K562 (cell line): Measurements from ENCODE around the gene DMWD. TPM values are rescaled to one million over a fixed set of nuclear protein-coding genes. Genes with fewer than 3 reads are reported as not detected.

Experiments used
- C11orf30 ChIP-seq: fragments of 450-650 bp; IDR thresholded peaks from 2 replicates; pipeline ENCODE4 v1.6.1; 2016; ENCODE audit warnings: low read depth, mild to moderate bottlenecking
- ETV5 ChIP-seq: sonication (generic); formaldehyde crosslinking; IDR thresholded peaks from 2 replicates; pipeline ENCODE4 v1.4.0; 2020; ENCODE audit warnings: low read depth, mild to moderate bottlenecking, missing genetic modification reagents
- HOXB6 ChIP-seq: fragments of 250-450 bp; sonication (Bioruptor Pico); IDR thresholded peaks from 2 replicates; pipeline ENCODE4 v1.5.1; 2022; ENCODE audit warnings: mild to moderate bottlenecking, borderline replicate concordance
- JUND ChIP-seq, 2 experiments: IDR thresholded peaks; 2 replicates in 1 of 2; 3 replicates in 1 of 2; pipeline ENCODE4 v1.6.1; 2011; ENCODE audit warnings: borderline replicate concordance in 2 of 2, low read depth in 2 of 2, low read length in 2 of 2, improper control_type of control experiment in 1 of 2, missing biosample characterization in 1 of 2, missing genetic modification characterization in 1 of 2, missing genetic modification reagents in 1 of 2
- KHSRP ChIP-seq: fragments of 450-650 bp; IDR thresholded peaks from 2 replicates; pipeline ENCODE4 v1.6.1; 2017
- POLR2H ChIP-seq: IDR thresholded peaks from 2 replicates; pipeline ENCODE4 v1.6.1; 2016; ENCODE audit warnings: missing genetic modification characterization, low read depth, mild to moderate bottlenecking, control low read depth, missing compliant biosample characterization, moderate library complexity
- SAFB2 ChIP-seq: fragments of 200-400 bp; formaldehyde crosslinking; IDR thresholded peaks from 2 replicates; pipeline ENCODE4 v1.6.1; 2018; ENCODE audit warnings: borderline replicate concordance, low read length, low read depth, moderate library complexity; ENCODE audit not compliant: severe bottlenecking
- TEAD4 ChIP-seq, 2 experiments: sonication (generic) in 1 of 2; formaldehyde crosslinking in 1 of 2; IDR thresholded peaks; 2 replicates each; pipeline versions ENCODE4 v1.6.1 to v1.8.0; 2012 to 2022; ENCODE audit warnings: borderline replicate concordance in 1 of 2, inconsistent platforms in 1 of 2, low read length in 1 of 2, mild to moderate bottlenecking in 1 of 2, missing genetic modification reagents in 1 of 2
- ZBTB17 ChIP-seq: fragments of 450-650 bp; formaldehyde crosslinking; IDR thresholded peaks from 2 replicates; pipeline ENCODE4 v1.4.0; 2020; ENCODE audit warnings: mild to moderate bottlenecking
- ZKSCAN1 ChIP-seq: fragments of 150-350 bp; IDR thresholded peaks from 2 replicates; pipeline ENCODE4 v1.6.1; 2016; ENCODE audit warnings: low read depth, low read length
- ZNF584 ChIP-seq: fragments of 200-800 bp; sonication (Bioruptor generic); IDR thresholded peaks from 2 replicates; pipeline ENCODE4 v1.6.1; 2016; ENCODE audit warnings: low read depth, mild to moderate bottlenecking, missing genetic modification characterization, missing compliant biosample characterization
- ZNF764 ChIP-seq: fragments of 250-450 bp; sonication (Bioruptor Pico); IDR thresholded peaks from 2 replicates; pipeline ENCODE4 v1.4.0; 2020; ENCODE audit warnings: low read depth, mild to moderate bottlenecking, moderate library complexity
- polyA plus RNA-seq, 8 experiments: library from polyadenylated mRNA; depleted of rRNA in 4 of 8; stranded (reverse) in 5 of 8; unstranded in 3 of 8; fragments of >200 nt; fragmentation: Nextera tagmentation in 2 of 8; fragmentation: Illumina TruSeq in 1 of 8; extraction: Ambion mirVana in 2 of 8; extraction: Trizol in 1 of 8; gene quantifications; 2 replicates each; pipeline versions ENCODE4 v1.2.1 to v1.2.3, GENCODE V29; 2011 to 2014; ENCODE audit warnings: inconsistent platforms in 1 of 8, missing spikeins in 1 of 8
- total RNA-seq, 7 experiments: library from RNA; depleted of rRNA in 6 of 7; stranded (reverse); fragments of >200 nt in 6 of 7; fragmentation: Illumina TruSeq in 2 of 7; extraction: Trizol in 2 of 7; gene quantifications; 2 replicates each; pipeline versions ENCODE4 v1.2.1 to v1.2.3, GENCODE V29; 2011 to 2021; ENCODE audit warnings: low replicate concordance in 1 of 7
- TF ChIP-seq, protein P1 (sequence below): fragments of 450-650 bp; IDR thresholded peaks from 2 replicates; pipeline ENCODE4 v1.6.1; 2018; ENCODE audit not compliant: partially characterized antibody
- TF ChIP-seq, protein P2 (sequence below), 2 experiments: fragments of 150-350 bp in 1 of 2; IDR thresholded peaks; 2 replicates each; pipeline ENCODE4 v1.6.1; 2012 to 2016; ENCODE audit warnings: low read depth in 2 of 2, low read length in 2 of 2, mild to moderate bottlenecking in 1 of 2, moderate library complexity in 1 of 2
- TF ChIP-seq, protein P3 (sequence below): sonication (generic); formaldehyde crosslinking; IDR thresholded peaks from 2 replicates; pipeline ENCODE4 v1.5.0; 2020; ENCODE audit warnings: missing genetic modification reagents
- TF ChIP-seq, protein P4 (sequence below): fragments of 450-650 bp; formaldehyde crosslinking; IDR thresholded peaks from 2 replicates; pipeline ENCODE4 v1.4.0; 2020; ENCODE audit warnings: mild to moderate bottlenecking, moderate library complexity

The DMWD gene
- total and polyA plus RNA-seq, 9 of the 15 experiments (the other 6 are each of a cell fraction or from before 2014, with no cell fraction given): 4.7 to 54.6 (median 19.0) TPM

DNA sequence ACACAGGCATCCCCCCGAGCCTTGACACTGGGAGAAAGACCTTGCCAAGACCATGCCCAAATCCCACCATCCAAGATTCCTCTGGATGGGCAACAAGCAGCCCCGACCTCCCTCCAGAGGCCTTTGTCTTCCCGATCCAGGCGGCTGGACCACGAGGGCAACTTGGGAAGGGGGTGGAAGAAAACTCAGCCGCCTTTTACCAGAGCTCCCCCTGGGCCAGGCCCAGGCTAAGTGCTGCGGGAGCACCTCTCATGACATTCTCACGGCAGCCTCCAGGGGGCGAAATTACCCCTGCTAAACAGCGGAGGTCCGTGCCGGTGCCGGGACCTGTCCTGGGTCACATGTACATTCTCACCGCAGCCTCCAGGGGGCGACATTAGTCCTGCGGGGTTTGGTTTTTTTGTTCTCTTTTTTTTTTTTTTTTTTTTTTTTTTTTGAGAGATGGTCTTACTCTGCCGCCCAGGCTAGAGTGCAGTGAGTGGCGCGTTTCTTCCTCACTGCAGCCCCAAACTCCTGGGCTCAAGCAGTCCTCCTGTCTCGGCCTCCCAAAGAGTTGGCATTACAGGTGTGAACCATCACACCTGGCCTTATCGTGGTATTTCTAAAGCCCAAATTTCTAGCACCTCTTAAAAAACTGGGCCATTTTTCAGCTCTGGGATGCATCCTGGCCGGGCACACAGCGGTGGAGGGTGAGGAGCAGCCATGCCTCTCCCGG is 24.5 kb upstream of the DMWD start (continued):
- TF ChIP-seq ETV5 (CRISPR knock-in tag) (0 out of 2 replicates have a peak, but pooled peaks have one; percentile 34), SAFB2 (no peak), HOXB6 (CRISPR knock-in tag) (no peak), ZBTB17 (no peak), ZKSCAN1 (0 out of 2 replicates have a peak, but pooled peaks have one; percentile 36), ZNF764 (CRISPR knock-in tag) (no peak), KHSRP (no peak), ZNF584 (no peak), POLR2H (no peak), JUND (IDR thresholded peaks at IDR 0.05; ENCODE audit: borderline replicate concordance, low read depth, low read length) (peak; percentile 68; the same call in 1 of the 2 replicates), JUND (tag; IDR thresholded peaks at IDR 0.05; ENCODE audit: borderline replicate concordance, low read depth, low read length) (peak; percentile 48; the same call in 1 of the 3 replicates), C11orf30 (no peak), TEAD4 (IDR thresholded peaks at IDR 0.05; ENCODE audit: low read length) (peak; percentile 65), TEAD4 (CRISPR knock-in tag; IDR thresholded peaks at IDR 0.05; ENCODE audit: borderline replicate concordance) (no peak)
- TF ChIP-seq, protein P1, sequence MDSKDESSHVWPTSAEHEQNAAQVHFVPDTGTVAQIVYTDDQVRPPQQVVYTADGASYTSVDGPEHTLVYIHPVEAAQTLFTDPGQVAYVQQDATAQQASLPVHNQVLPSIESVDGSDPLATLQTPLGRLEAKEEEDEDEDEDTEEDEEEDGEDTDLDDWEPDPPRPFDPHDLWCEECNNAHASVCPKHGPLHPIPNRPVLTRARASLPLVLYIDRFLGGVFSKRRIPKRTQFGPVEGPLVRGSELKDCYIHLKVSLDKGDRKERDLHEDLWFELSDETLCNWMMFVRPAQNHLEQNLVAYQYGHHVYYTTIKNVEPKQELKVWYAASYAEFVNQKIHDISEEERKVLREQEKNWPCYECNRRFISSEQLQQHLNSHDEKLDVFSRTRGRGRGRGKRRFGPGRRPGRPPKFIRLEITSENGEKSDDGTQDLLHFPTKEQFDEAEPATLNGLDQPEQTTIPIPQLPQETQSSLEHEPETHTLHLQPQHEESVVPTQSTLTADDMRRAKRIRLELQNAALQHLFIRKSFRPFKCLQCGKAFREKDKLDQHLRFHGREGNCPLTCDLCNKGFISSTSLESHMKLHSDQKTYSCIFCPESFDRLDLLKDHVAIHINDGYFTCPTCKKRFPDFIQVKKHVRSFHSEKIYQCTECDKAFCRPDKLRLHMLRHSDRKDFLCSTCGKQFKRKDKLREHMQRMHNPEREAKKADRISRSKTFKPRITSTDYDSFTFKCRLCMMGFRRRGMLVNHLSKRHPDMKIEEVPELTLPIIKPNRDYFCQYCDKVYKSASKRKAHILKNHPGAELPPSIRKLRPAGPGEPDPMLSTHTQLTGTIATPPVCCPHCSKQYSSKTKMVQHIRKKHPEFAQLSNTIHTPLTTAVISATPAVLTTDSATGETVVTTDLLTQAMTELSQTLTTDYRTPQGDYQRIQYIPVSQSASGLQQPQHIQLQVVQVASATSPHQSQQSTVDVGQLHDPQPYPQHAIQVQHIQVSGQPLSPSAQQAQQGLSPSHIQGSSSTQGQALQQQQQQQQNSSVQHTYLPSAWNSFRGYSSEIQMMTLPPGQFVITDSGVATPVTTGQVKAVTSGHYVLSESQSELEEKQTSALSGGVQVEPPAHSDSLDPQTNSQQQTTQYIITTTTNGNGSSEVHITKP: peak; percentile 87
- TF ChIP-seq, protein P2, sequence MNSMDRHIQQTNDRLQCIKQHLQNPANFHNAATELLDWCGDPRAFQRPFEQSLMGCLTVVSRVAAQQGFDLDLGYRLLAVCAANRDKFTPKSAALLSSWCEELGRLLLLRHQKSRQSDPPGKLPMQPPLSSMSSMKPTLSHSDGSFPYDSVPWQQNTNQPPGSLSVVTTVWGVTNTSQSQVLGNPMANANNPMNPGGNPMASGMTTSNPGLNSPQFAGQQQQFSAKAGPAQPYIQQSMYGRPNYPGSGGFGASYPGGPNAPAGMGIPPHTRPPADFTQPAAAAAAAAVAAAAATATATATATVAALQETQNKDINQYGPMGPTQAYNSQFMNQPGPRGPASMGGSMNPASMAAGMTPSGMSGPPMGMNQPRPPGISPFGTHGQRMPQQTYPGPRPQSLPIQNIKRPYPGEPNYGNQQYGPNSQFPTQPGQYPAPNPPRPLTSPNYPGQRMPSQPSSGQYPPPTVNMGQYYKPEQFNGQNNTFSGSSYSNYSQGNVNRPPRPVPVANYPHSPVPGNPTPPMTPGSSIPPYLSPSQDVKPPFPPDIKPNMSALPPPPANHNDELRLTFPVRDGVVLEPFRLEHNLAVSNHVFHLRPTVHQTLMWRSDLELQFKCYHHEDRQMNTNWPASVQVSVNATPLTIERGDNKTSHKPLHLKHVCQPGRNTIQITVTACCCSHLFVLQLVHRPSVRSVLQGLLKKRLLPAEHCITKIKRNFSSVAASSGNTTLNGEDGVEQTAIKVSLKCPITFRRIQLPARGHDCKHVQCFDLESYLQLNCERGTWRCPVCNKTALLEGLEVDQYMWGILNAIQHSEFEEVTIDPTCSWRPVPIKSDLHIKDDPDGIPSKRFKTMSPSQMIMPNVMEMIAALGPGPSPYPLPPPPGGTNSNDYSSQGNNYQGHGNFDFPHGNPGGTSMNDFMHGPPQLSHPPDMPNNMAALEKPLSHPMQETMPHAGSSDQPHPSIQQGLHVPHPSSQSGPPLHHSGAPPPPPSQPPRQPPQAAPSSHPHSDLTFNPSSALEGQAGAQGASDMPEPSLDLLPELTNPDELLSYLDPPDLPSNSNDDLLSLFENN (IDR thresholded peaks at IDR 0.05; ENCODE audit: low read depth in 2 of 2, low read length in 2 of 2): no peak
- TF ChIP-seq, protein P3, sequence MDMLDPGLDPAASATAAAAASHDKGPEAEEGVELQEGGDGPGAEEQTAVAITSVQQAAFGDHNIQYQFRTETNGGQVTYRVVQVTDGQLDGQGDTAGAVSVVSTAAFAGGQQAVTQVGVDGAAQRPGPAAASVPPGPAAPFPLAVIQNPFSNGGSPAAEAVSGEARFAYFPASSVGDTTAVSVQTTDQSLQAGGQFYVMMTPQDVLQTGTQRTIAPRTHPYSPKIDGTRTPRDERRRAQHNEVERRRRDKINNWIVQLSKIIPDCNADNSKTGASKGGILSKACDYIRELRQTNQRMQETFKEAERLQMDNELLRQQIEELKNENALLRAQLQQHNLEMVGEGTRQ (CRISPR knock-in tag): peak; percentile 76
- TF ChIP-seq, protein P4, sequence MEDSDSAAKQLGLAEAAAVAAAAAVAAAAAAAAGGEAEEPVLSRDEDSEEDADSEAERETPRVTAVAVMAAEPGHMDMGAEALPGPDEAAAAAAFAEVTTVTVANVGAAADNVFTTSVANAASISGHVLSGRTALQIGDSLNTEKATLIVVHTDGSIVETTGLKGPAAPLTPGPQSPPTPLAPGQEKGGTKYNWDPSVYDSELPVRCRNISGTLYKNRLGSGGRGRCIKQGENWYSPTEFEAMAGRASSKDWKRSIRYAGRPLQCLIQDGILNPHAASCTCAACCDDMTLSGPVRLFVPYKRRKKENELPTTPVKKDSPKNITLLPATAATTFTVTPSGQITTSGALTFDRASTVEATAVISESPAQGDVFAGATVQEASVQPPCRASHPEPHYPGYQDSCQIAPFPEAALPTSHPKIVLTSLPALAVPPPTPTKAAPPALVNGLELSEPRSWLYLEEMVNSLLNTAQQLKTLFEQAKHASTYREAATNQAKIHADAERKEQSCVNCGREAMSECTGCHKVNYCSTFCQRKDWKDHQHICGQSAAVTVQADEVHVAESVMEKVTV (CRISPR knock-in tag): no peak; the same call in 1 of the 2 replicates
